ENCODE measurements around the gene PACS2.

- TF ChIP-seq, protein P1, sequence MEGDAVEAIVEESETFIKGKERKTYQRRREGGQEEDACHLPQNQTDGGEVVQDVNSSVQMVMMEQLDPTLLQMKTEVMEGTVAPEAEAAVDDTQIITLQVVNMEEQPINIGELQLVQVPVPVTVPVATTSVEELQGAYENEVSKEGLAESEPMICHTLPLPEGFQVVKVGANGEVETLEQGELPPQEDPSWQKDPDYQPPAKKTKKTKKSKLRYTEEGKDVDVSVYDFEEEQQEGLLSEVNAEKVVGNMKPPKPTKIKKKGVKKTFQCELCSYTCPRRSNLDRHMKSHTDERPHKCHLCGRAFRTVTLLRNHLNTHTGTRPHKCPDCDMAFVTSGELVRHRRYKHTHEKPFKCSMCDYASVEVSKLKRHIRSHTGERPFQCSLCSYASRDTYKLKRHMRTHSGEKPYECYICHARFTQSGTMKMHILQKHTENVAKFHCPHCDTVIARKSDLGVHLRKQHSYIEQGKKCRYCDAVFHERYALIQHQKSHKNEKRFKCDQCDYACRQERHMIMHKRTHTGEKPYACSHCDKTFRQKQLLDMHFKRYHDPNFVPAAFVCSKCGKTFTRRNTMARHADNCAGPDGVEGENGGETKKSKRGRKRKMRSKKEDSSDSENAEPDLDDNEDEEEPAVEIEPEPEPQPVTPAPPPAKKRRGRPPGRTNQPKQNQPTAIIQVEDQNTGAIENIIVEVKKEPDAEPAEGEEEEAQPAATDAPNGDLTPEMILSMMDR (IDR thresholded peaks at IDR 0.05; ENCODE audit: low read depth, low read length, missing input control) = no peak
- TF ChIP-seq GABPA (IDR thresholded peaks at IDR 0.05 in 1 of 2, conservative IDR thresholded peaks at IDR 0.05 in 1 of 2) (no peak), ZBTB33 (IDR thresholded peaks at IDR 0.05) (no peak), YY1 (IDR thresholded peaks at IDR 0.05) (no peak), SP1 (IDR thresholded peaks at IDR 0.05) (no peak), TAF1 (conservative IDR thresholded peaks at IDR 0.05) (no peak), FOXA1 (IDR thresholded peaks at IDR 0.05) (no peak), RAD21 (IDR thresholded peaks at IDR 0.05) (no peak)
- TF ChIP-seq, protein P2, sequence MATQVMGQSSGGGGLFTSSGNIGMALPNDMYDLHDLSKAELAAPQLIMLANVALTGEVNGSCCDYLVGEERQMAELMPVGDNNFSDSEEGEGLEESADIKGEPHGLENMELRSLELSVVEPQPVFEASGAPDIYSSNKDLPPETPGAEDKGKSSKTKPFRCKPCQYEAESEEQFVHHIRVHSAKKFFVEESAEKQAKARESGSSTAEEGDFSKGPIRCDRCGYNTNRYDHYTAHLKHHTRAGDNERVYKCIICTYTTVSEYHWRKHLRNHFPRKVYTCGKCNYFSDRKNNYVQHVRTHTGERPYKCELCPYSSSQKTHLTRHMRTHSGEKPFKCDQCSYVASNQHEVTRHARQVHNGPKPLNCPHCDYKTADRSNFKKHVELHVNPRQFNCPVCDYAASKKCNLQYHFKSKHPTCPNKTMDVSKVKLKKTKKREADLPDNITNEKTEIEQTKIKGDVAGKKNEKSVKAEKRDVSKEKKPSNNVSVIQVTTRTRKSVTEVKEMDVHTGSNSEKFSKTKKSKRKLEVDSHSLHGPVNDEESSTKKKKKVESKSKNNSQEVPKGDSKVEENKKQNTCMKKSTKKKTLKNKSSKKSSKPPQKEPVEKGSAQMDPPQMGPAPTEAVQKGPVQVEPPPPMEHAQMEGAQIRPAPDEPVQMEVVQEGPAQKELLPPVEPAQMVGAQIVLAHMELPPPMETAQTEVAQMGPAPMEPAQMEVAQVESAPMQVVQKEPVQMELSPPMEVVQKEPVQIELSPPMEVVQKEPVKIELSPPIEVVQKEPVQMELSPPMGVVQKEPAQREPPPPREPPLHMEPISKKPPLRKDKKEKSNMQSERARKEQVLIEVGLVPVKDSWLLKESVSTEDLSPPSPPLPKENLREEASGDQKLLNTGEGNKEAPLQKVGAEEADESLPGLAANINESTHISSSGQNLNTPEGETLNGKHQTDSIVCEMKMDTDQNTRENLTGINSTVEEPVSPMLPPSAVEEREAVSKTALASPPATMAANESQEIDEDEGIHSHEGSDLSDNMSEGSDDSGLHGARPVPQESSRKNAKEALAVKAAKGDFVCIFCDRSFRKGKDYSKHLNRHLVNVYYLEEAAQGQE (IDR thresholded peaks at IDR 0.05) = no peak
- TF ChIP-seq, protein P3, sequence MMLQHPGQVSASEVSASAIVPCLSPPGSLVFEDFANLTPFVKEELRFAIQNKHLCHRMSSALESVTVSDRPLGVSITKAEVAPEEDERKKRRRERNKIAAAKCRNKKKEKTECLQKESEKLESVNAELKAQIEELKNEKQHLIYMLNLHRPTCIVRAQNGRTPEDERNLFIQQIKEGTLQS (IDR thresholded peaks at IDR 0.05) = no peak
- TF ChIP-seq, protein P4, sequence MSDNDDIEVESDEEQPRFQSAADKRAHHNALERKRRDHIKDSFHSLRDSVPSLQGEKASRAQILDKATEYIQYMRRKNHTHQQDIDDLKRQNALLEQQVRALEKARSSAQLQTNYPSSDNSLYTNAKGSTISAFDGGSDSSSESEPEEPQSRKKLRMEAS (IDR thresholded peaks at IDR 0.05) = no peak
Observed at GRCh38 chr14:105350450-105351244, 36.1 kb downstream of the PACS2 start.
